Effector memory CD4-positive, alpha-beta T cell (primary cell): Measurements from ENCODE around the gene NPTX1.
"Not testable (repeated sequence)": the region's sequence is repeated elsewhere in the genome, so short reads cannot be mapped to it uniquely, and the experiment has no call there.

ENCODE experiments used
- DNase-seq, 3 donors: peaks; one replicate each; pipeline ENCODE4 v3.0.0-alpha.2; 2020
- H3K27ac ChIP-seq: 2 replicates; pipeline ENCODE4 v1.7.0; 2013; ENCODE audit warnings: mild to moderate bottlenecking, low read length, moderate library complexity; ENCODE audit not compliant: insufficient read depth, poor library complexity, severe bottlenecking
- H3K27me3 ChIP-seq: replicated peaks from 2 replicates; pipeline ENCODE4 v1.7.0; 2013; ENCODE audit warnings: mild to moderate bottlenecking, low read length; ENCODE audit not compliant: insufficient read depth, control insufficient read depth, poor library complexity, severe bottlenecking
- H3K36me3 ChIP-seq: 2 replicates; pipeline ENCODE4 v1.7.0; 2013; ENCODE audit warnings: mild to moderate bottlenecking, low read length, moderate library complexity; ENCODE audit not compliant: control insufficient read depth, insufficient read depth
- H3K4me1 ChIP-seq: 2 replicates; pipeline ENCODE4 v1.7.0; 2013; ENCODE audit warnings: low read length, mild to moderate bottlenecking; ENCODE audit not compliant: control insufficient read depth, insufficient read depth, poor library complexity, severe bottlenecking
- H3K4me3 ChIP-seq: 2 replicates; pipeline ENCODE4 v1.7.0; 2013; ENCODE audit warnings: low read length, low read depth, mild to moderate bottlenecking; ENCODE audit not compliant: insufficient read depth, poor library complexity, severe bottlenecking
- H3K9me3 ChIP-seq: 2 replicates; pipeline ENCODE4 v1.7.0; 2013; ENCODE audit warnings: mild to moderate bottlenecking, low read length, moderate library complexity; ENCODE audit not compliant: control insufficient read depth

NPTX1 gene

DNA sequence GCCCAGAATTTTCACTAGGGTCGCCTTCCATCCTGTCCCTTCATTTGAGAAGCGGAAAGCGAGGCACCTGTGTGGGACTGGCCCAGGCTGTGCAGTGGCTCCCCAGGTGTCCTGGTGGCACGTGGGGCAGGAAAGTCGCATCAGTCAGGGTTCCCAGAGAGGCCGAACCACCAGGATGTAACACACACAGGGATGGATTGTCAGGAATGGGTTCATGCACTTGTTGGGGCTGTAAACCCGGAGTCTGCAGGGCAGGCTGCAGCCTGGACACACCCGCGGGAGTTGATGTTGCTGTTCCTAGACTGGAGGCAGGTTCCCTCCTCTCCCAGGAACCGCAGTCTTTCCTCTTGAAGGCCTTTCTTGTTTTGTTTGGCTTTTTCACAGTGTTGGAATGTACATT lies 37.5 kb upstream of the NPTX1 start:
- H3K36me3 ChIP-seq = no peaks in the 10 kb centered on the region
- H3K27me3 ChIP-seq = no peaks in the 10 kb centered on the region
- H3K4me3 ChIP-seq = no peak overlapping the region
- H3K27ac ChIP-seq = no peak overlapping the region
- no peaks in the 10 kb centered on the region for H3K9me3 ChIP-seq
- DNase-seq = no peak
- no peaks in the 10 kb centered on the region for H3K4me1 ChIP-seq

DNA sequence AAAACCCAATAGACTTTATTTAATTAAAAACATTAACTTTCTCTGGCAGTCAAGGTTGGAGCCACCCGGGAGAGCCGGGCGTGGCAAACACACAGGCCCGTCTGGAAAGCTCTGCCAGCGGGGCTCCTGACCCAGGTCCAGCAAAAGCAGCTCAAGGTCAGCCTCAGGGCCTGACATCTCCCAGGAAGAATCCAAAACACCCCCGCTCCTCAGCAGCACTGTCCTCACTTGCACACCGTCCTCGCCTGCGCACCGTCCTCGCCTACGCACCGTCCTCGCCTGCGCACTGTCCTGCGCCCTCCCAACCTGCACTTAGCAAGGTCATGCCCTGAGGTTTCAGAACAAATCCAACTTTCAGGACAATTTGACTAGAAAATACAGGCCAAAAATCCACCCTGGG lies 36.8 kb upstream of the NPTX1 start:
- DNase-seq = no peak
- Histone ChIP-seq H3K27me3 (no peaks in the 10 kb centered on the region), H3K27ac (no peak overlapping the region), H3K36me3 (no peaks in the 10 kb centered on the region), H3K4me1 (no peaks in the 10 kb centered on the region), H3K4me3 (no peak overlapping the region), H3K9me3 (no peaks in the 10 kb centered on the region)

DNA sequence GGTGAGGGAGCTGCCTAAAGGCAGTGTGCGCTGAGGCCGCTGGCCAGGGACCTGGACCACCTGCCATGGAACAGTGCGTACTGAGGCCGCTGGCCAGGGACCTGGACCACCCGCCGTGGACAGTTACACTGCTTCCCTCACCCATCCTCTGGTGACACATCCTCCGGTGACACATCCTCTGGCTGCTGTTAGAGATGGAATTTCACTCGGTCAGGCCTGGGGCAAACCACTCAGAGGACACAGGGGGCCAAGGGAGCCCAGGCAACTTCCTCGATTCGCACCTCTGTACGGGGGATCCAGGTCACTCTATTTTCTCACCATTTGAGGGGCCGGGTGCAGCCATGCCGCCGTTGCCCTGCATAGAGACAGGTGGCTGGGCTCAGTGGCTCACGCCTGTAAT lies 35.8 kb upstream of the NPTX1 start:
- Histone ChIP-seq H3K4me1 (no peaks in the 10 kb centered on the region), H3K27me3 (no peaks in the 10 kb centered on the region), H3K36me3 (no peaks in the 10 kb centered on the region), H3K4me3 (no peak overlapping the region), H3K27ac (no peak overlapping the region), H3K9me3 (no peaks in the 10 kb centered on the region)
- DNase-seq = no peak

DNA sequence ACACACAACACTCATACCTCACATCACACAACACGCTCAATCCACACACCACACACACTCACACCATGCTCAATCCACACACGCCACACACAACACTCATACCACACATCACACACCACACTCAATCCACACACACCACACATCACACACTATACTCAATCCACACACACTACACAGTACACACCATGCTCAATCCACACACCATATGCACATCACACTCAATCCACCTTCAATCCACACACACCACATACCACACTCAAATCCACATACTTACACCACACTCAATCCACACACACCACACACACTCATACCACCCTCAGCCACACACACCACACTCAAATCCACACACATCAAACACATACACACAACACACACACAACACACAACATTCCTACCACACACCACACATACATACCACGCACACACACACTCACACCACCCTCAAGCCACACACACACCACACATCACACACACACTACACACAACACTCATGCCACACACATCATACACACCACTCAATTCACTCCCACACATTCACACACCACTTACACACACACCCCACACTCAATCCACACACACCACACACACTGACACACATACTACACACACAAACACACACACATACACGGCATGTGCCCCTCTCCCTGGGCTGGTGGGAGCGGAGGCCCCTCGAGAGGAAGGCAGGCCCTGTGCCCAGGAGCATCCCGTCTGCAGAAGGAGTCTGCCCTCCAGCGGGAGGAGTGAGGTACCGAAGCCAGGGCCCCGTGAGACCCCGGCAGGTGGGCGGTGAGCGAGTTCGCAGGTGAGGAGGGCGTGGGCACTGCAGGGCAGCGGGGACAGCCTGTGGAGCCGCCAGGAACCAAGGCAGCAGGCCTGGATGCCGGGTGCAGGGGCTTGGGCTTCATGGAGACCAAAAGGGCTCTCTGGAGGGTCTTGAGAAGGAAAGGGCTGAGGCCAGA lies 35.1 kb upstream of the NPTX1 start:
- Histone ChIP-seq H3K36me3 (no peaks in the 10 kb centered on the region), H3K9me3 (no peaks in the 10 kb centered on the region), H3K4me1 (no peaks in the 10 kb centered on the region), H3K27ac (no peak overlapping the region), H3K4me3 (no peak overlapping the region), H3K27me3 (no peaks in the 10 kb centered on the region)
- no peak for DNase-seq

DNA sequence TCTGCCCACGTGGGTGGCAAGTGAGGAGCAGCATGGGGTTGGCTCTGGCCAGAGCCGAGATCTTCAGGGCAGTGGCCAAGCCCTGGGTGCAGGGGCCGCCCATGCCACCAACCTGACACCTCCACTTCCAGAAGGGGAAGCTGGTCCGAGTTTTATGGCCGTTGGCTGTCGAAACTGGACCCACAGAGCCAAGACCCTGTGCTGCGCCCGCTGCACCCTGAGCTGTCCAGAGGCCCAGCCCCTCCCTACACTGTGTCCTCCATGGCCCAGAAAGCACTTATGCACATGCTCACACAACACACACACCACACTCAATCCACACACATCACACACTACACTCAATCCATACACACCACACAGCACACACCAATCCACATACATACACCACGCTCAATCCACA lies 34.4 kb upstream of the NPTX1 start:
- Histone ChIP-seq H3K27me3 (no peaks in the 10 kb centered on the region), H3K36me3 (no peaks in the 10 kb centered on the region)
- DNase-seq = no peak

DNA sequence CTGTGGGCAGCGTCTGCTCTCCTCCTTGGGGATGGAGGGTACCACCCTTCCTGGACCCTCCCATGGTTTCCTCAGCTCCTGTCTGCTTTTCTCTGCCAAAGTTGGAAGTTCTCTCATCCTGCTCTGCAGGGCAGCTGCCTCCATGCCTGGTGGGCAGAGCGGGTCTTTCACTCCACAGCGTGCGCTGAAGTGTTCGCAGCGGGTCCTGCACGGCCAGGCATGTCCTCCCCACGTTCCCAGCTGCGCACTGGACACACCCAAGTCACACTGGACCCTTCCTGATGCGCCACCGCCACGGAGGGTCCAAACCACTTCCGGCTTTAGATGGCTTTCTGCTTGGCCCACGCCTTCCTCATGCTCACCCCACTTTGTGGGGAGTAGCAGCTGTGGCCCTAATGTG lies 33.7 kb upstream of the NPTX1 start:
- H3K9me3 ChIP-seq = no peaks in the 10 kb centered on the region
- no peak for DNase-seq
- no peak overlapping the region for H3K4me3 ChIP-seq
- no peaks in the 10 kb centered on the region for H3K27me3 ChIP-seq
- H3K27ac ChIP-seq = no peak overlapping the region
- no peaks in the 10 kb centered on the region for H3K36me3 ChIP-seq
- H3K4me1 ChIP-seq = no peaks in the 10 kb centered on the region

More for the DNA sequence above, 34.4 kb upstream of the NPTX1 start:
- no peaks in the 10 kb centered on the region for H3K9me3 ChIP-seq
- no peaks in the 10 kb centered on the region for H3K4me1 ChIP-seq
- no peak overlapping the region for H3K4me3 ChIP-seq
- no peak overlapping the region for H3K27ac ChIP-seq

DNA sequence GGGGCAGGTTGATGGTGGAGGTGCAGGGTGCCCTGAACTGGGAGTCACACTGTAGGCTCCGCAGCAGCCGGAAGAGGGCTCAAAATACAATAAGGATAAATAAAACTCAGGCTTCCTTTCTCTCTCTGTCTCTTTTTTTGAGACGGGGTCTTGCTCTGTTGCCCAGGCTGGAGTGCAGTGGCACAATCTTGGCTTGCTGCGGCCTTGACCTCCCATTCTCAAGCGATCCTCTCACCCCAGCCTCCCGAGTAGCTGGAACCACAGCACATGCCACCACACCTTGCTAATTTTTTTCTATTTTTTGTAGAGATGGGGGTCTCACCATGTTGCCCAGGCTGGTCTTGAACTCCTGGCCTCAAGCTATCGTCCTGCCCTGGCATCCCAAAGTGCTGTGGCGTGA lies 32.9 kb upstream of the NPTX1 start:
- Histone ChIP-seq H3K36me3 (no peaks in the 10 kb centered on the region), H3K4me1 (no peaks in the 10 kb centered on the region), H3K27me3 (no peaks in the 10 kb centered on the region), H3K4me3 (no peak overlapping the region), H3K9me3 (no peaks in the 10 kb centered on the region), H3K27ac (no peak overlapping the region)
- no peak for DNase-seq

DNA sequence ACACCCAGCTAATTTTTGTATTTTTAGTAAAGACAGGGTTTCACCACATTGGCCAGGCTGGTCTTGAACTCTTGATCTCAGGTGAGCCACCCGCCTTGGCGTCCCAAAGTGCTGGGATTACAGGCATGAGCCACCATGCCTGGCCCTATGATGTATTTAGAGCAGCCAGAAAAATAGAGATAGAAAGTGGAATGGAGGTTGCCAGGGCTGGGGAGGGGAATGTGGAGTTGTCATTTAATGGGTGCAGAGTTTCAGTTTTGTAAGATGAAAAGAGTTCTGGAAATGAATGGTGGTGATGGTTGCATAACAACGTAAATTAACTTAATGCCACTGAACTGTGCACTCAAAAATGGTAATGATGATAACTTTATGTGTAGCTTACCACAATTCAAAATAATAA lies 31.6 kb upstream of the NPTX1 start:
- no peak for DNase-seq
- Histone ChIP-seq H3K36me3 (no peaks in the 10 kb centered on the region), H3K27ac (no peak overlapping the region), H3K4me1 (no peaks in the 10 kb centered on the region), H3K27me3 (no peaks in the 10 kb centered on the region), H3K9me3 (no peaks in the 10 kb centered on the region), H3K4me3 (no peak overlapping the region)

DNA sequence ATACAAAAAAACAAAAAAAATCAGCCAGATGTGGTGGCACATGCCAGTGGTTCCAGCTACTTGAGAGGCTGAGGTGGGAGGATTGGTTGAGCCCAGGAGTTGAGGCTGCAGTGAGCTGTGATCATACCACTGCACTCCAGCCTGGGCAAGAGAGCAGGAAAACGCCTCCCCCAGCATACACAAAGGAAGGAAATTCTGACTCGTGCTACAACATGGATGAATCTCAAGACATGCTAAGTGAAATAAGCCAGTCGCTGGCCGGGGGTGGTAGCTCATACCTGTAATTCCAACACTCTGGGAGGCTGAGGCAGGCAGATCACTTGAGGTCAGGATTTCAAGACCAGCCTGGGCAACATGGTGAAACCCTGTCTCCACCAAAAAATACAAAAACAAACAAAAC lies 30.8 kb upstream of the NPTX1 start:
- not testable (repeated sequence) for H3K27me3 ChIP-seq

DNA sequence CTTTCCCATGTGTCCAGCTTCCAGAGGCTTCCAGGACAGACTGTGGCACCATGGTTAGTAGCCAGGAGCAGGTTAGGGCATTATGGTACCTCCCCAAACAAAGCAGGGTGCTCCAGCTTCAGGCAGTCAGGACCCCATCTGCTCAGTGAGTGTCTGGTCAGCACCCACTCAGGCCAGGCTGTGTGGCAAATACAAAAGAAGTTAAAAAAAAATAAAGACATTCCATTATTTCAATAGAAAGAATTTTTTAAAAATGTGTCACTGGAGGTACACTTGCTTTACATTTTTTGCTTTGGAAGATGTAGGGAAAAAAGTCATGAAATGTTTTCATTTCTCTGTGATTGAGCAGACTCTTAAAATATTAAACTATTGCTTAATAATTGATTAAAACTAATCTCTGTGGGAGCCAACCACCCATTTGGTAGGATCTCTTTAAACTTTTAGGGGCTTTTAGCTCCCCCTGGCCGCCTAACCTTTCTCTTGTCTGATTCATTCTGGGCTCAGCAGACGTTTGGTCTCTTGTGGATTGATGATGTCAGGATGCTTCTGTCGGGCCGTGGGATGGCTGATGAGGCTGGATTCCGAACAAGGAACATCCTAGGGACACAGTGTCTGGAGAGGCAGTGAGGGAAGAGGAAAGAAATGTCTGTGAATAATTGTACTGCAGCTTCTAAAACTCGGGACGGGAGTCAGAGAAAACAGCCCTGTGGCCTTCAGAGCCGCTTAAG lies 28.4 kb upstream of the NPTX1 start:
- no peaks in the 10 kb centered on the region for H3K9me3 ChIP-seq
- no peaks in the 10 kb centered on the region for H3K4me1 ChIP-seq
- no peak overlapping the region for H3K27ac ChIP-seq
- no peaks in the 10 kb centered on the region for H3K27me3 ChIP-seq
- no peak overlapping the region for H3K4me3 ChIP-seq
- no peak for DNase-seq
- H3K36me3 ChIP-seq = no peaks in the 10 kb centered on the region

More for the DNA sequence above, 30.8 kb upstream of the NPTX1 start:
- not testable (repeated sequence) for H3K9me3 ChIP-seq, DNase-seq, H3K4me3 ChIP-seq, H3K36me3 ChIP-seq, H3K27ac ChIP-seq, H3K4me1 ChIP-seq
